CD4-positive, alpha-beta T cell (primary cell): ENCODE results near the gene ADAMTS1. TPM values are rescaled to one million over a fixed set of nuclear protein-coding genes. Genes with fewer than 3 reads are reported as not detected.

Experiments used
- ATAC-seq: fragments of 200-7000 bp; cut with Tn5 transposase; one replicate; pipeline ENCODE4 v1.10.0; 2022; ENCODE audit warnings: mild to moderate bottlenecking; ENCODE audit not compliant: poor library complexity
- CTCF ChIA-PET: fragments of 350-600 bp; sonication (Branson Sonifier 250); formaldehyde crosslinking; loops from one replicate; lab custom pipeline; 2021; ENCODE audit warnings: antibody characterized with exemption, inconsistent platforms; lab: Charles Lee
- POLR2A ChIA-PET: fragments of 350-600 bp; sonication (Branson Sonifier 250); formaldehyde crosslinking; loops from one replicate; lab custom pipeline; 2021; ENCODE audit warnings: antibody characterized with exemption, inconsistent platforms; lab: Charles Lee
- DNase-seq, 14 experiments: peaks; one replicate each; pipeline ENCODE4 v3.0.0-alpha.2; 2013 to 2020; ENCODE audit warnings: mixed read lengths in 2 of 14
- H3K27ac ChIP-seq, 2 donors: one replicate each; pipeline versions ENCODE4 v1.5.1 to v1.7.0; 2013; ENCODE audit warnings: low read length in 2 of 2, low read depth in 1 of 2, mild to moderate bottlenecking in 1 of 2
- H3K27me3 ChIP-seq, 2 experiments: 1 replicate in 1 of 2; 2 replicates in 1 of 2; pipeline versions ENCODE4 v1.6.1 to v1.7.0; 2013; ENCODE audit warnings: low read length in 2 of 2, control low read depth in 1 of 2, mild to moderate bottlenecking in 1 of 2, moderate library complexity in 1 of 2; ENCODE audit not compliant: insufficient read depth in 2 of 2, control insufficient read depth in 1 of 2
- H3K36me3 ChIP-seq: one replicate; pipeline ENCODE4 v1.6.1; 2013; ENCODE audit warnings: low read length, control low read depth; ENCODE audit not compliant: insufficient read depth
- H3K4me1 ChIP-seq: one replicate; pipeline ENCODE4 v1.6.1; 2013; ENCODE audit warnings: low read length, control low read depth; ENCODE audit not compliant: insufficient read depth
- H3K4me3 ChIP-seq: one replicate; pipeline ENCODE4 v1.5.1; 2013; ENCODE audit warnings: mild to moderate bottlenecking, low read length, moderate library complexity
- H3K9me3 ChIP-seq, 2 experiments: 1 replicate in 1 of 2; 2 replicates in 1 of 2; pipeline versions ENCODE4 v1.6.1 to v1.7.0; 2013; ENCODE audit warnings: low read length in 2 of 2, mild to moderate bottlenecking in 2 of 2, control low read depth in 1 of 2, moderate library complexity in 1 of 2; ENCODE audit not compliant: control insufficient read depth in 1 of 2, insufficient read depth in 1 of 2
- H3K27ac Mint-ChIP-seq: one replicate; pipeline ENCODE4 v1.8.0; 2020; ENCODE audit warnings: mixed read lengths
- H3K27me3 Mint-ChIP-seq: one replicate; pipeline ENCODE4 v1.8.0; 2021; ENCODE audit warnings: mixed read lengths
- H3K36me3 Mint-ChIP-seq: one replicate; pipeline ENCODE4 v1.8.0; 2021; ENCODE audit warnings: low read depth, mixed read lengths
- H3K4me1 Mint-ChIP-seq: one replicate; pipeline ENCODE4 v1.8.0; 2021; ENCODE audit warnings: low read depth, mixed read lengths
- H3K4me3 Mint-ChIP-seq: one replicate; pipeline ENCODE4 v1.8.0; 2020; ENCODE audit warnings: mild to moderate bottlenecking, mixed read lengths
- H3K9me3 Mint-ChIP-seq: one replicate; pipeline ENCODE4 v1.8.0; 2020; ENCODE audit warnings: mixed read lengths
- intact Hi-C, 2 experiments: fragments of 100-400 bp; cut with DNase I in 1 of 2; cut with micrococcal nuclease in 1 of 2; formaldehyde crosslinking; loops; one replicate each; pipeline versions ENCODE4 v1.15.1 to v1.9.0; 2023 to 2025; cut with DNase I, micrococcal nuclease
- total RNA-seq, 174 experiments: library from RNA in 2 of 174; stranded (reverse) in 2 of 174; gene quantifications; one replicate each; pipeline ENCODE4 v1.2.3 and lab custom pipeline; 2021 to 2026
- TF ChIP-seq, protein P1 (sequence below): fragments of 200-600 bp; IDR thresholded peaks from one replicate; pipeline ENCODE4 v1.8.0; 2022; ENCODE audit warnings: antibody characterized with exemption, mild to moderate bottlenecking

ADAMTS1 gene
- total RNA-seq, 2 experiments from 2014 or later = 0.08 to 0.25 TPM

DNA sequence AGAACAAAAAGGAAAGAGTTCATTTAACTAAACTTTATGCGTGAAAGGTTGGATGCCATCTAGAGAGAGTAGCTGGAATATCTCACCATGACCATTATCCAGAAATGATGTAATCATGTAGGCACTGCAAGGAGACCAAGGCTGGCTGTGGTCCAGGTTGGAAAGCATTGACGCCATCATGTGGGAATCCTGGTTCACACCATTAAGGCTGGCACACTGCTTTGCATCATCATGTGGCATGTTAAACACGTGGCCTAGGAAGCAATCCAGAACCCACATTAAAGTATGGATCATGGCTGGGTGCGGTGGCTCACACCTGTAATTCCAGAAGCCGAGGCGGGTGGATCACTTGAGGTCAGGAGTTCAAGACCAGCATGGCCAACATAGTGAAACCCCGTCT, 4.3 kb downstream of the ADAMTS1 start:
- H3K27ac Mint-ChIP-seq = no peak overlapping the region
- POLR2A ChIA-PET = no interaction called here
- intact Hi-C loops = no loop called here
- CTCF ChIA-PET = no interaction called here
- ATAC-seq (no peak), DNase-seq (no peak)
- peaks cover 25% of the 10 kb centered on the region for H3K4me1 Mint-ChIP-seq
- Histone ChIP-seq H3K4me1 (peaks cover 27% of the 10 kb centered on the region), H3K27ac (no peak overlapping the region), H3K36me3 (no peaks in the 10 kb centered on the region), H3K4me3 (no peak overlapping the region), H3K27me3 (peaks cover 27 to 34% of the 10 kb centered on the region in 2 experiments), H3K9me3 (peaks cover 0 to 22% of the 10 kb centered on the region in 2 experiments)
- H3K4me3 Mint-ChIP-seq = no peak overlapping the region
- H3K36me3 Mint-ChIP-seq = no peaks in the 10 kb centered on the region
- H3K27me3 Mint-ChIP-seq = peaks cover 75% of the 10 kb centered on the region
- TF ChIP-seq, protein P1, sequence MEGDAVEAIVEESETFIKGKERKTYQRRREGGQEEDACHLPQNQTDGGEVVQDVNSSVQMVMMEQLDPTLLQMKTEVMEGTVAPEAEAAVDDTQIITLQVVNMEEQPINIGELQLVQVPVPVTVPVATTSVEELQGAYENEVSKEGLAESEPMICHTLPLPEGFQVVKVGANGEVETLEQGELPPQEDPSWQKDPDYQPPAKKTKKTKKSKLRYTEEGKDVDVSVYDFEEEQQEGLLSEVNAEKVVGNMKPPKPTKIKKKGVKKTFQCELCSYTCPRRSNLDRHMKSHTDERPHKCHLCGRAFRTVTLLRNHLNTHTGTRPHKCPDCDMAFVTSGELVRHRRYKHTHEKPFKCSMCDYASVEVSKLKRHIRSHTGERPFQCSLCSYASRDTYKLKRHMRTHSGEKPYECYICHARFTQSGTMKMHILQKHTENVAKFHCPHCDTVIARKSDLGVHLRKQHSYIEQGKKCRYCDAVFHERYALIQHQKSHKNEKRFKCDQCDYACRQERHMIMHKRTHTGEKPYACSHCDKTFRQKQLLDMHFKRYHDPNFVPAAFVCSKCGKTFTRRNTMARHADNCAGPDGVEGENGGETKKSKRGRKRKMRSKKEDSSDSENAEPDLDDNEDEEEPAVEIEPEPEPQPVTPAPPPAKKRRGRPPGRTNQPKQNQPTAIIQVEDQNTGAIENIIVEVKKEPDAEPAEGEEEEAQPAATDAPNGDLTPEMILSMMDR = no peak
- peaks cover 2% of the 10 kb centered on the region for H3K9me3 Mint-ChIP-seq

- H3K4me3 ChIP-seq = no peak overlapping the region
- H3K9me3 ChIP-seq = peaks cover 0 to 17% of the 10 kb centered on the region in 2 experiments
- H3K36me3 ChIP-seq = no peaks in the 10 kb centered on the region
- Mint-ChIP-seq H3K9me3 (peaks cover 2% of the 10 kb centered on the region), H3K4me1 (peaks cover 28% of the 10 kb centered on the region), H3K27ac (no peak overlapping the region), H3K36me3 (no peaks in the 10 kb centered on the region), H3K4me3 (no peak overlapping the region), H3K27me3 (peaks cover 69% of the 10 kb centered on the region)
- no peak overlapping the region for H3K27ac ChIP-seq
- DNase-seq = peak in 2 of 14 experiments; percentile 17 to 43
- intact Hi-C loops = no loop called here
- ChIA-PET POLR2A (no interaction called here), CTCF (no interaction called here)
- no peak for ATAC-seq
- peaks cover 20 to 26% of the 10 kb centered on the region in 2 experiments for H3K27me3 ChIP-seq
- H3K4me1 ChIP-seq = peaks cover 21% of the 10 kb centered on the region
- TF ChIP-seq, protein P1 = no peak
These were observed 5.0 kb downstream of the ADAMTS1 start for GRCh38 chr21:26840201-26840600.

DNA sequence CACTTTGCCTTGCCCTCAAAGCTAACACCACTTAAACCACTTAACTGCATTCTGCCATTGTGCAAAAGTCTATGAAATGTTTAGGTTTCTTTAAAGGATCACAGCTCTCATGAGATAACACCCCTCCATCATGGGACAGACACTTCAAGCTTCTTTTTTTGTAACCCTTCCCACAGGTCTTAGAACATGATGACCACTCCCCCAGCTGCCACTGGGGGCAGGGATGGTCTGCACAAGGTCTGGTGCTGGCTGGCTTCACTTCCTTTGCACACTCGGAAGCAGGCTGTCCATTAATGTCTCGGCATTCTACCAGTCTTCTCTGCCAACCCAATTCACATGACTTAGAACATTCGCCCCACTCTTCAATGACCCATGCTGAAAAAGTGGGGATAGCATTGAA, 7.7 kb downstream of the ADAMTS1 start:
- Histone ChIP-seq H3K4me1 (peaks cover 3% of the 10 kb centered on the region), H3K4me3 (no peak overlapping the region), H3K9me3 (peaks cover 0 to 7% of the 10 kb centered on the region in 2 experiments), H3K27ac (no peak overlapping the region), H3K27me3 (peaks cover 0 to 10% of the 10 kb centered on the region in 2 experiments), H3K36me3 (no peaks in the 10 kb centered on the region)
- Mint-ChIP-seq H3K36me3 (no peaks in the 10 kb centered on the region), H3K27ac (no peak overlapping the region), H3K27me3 (peaks cover 52% of the 10 kb centered on the region), H3K4me3 (no peak overlapping the region), H3K9me3 (peaks cover 2% of the 10 kb centered on the region), H3K4me1 (peaks cover 31% of the 10 kb centered on the region)
- no peak for DNase-seq
- TF ChIP-seq, protein P1 = no peak
- POLR2A ChIA-PET = no interaction called here
- ATAC-seq = no peak
- CTCF ChIA-PET = no interaction called here
- intact Hi-C loops = no loop called here
